ENCODE measurements around the gene ACVR1C. TPM values are rescaled to one million over a fixed set of nuclear protein-coding genes. Genes with fewer than 3 reads are reported as not detected.
"Not testable (repeated sequence)": the region's sequence is repeated elsewhere in the genome, so short reads cannot be mapped to it uniquely, and the experiment has no call there.

Gene ACVR1C
- total RNA-seq, 1 donor from 2014 or later: 1.1 TPM

DNA sequence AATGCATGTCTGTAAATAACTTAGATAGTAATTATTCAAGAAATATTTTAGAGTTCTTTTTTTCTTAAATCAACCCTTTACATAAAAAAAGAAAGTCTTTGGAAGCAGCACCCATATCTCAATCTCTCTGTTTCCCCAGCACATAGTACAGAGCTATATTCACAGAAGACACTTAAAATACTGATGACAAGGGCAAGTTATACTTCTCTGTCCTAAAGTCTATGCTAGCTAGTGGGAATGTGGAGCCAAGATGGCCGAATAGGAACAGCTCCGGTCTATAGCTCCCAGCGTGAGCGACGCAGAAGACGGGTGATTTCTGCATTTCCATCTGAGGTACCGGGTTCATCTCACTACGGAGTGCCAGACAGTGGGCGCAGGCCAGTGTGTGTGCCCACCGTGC, 62.6 kb downstream of the ACVR1C start:
- H3K9me3 Mint-ChIP-seq; H3K27me3 Mint-ChIP-seq (ENCODE audit: insufficient read depth); H3K4me1 Mint-ChIP-seq (ENCODE audit: low read depth); H3K4me3 Mint-ChIP-seq; DNase-seq (ENCODE audit: low spot score); H3K36me3 Mint-ChIP-seq (ENCODE audit: low read depth); H3K27ac Mint-ChIP-seq; intact Hi-C loops (cut with micrococcal nuclease): not testable (repeated sequence)

DNA sequence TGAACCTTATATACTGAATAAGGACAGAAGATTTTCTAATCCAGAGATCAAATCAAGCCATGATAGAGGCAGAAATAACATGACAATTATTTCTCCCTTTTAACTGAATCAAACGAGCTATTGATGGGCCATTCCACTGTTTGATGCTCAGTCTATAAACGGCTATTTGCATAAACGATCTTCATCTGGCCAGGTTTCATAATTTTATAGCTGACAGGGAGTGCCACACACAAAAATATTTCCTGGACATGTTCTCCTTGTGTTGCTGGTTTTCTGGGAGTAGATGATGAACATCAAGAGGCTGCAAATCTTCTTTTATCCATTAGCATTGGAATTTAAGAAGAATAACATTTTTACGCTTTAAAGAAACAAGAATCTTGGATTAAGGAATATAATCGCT, 63.1 kb downstream of the ACVR1C start:
- no peaks in the 10 kb centered on the region for H3K4me1 Mint-ChIP-seq (ENCODE audit: low read depth)
- no peak overlapping the region for H3K4me3 Mint-ChIP-seq
- intact Hi-C loops (cut with micrococcal nuclease): no loop called here
- no peaks in the 10 kb centered on the region for H3K36me3 Mint-ChIP-seq (ENCODE audit: low read depth)
- no peak overlapping the region for H3K27ac Mint-ChIP-seq
- H3K9me3 Mint-ChIP-seq: peaks cover 6% of the 10 kb centered on the region
- H3K27me3 Mint-ChIP-seq (ENCODE audit: insufficient read depth): peaks cover 2% of the 10 kb centered on the region
- no peak for DNase-seq (ENCODE audit: low spot score)

DNA sequence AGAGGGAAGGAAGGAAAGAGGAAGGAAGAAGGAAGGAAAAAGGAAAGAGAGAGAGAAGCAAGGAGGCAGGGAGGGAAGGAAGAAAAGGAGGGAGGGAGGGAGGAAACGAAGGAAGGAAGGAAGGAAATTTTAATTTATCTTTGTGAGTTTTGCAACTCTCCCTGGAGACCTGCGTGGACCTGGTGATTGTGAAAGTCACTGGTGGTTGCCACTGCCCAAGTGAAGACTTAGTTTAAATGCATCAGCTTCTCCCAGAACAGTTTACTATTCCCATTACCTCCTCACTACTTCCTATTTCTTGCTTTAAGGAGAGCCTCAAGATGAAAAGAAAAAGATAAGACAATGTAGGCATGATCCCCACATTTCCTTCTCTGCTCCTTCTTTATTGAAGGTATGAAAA, 68.8 kb downstream of the ACVR1C start:
- peaks cover 28% of the 10 kb centered on the region for H3K4me1 Mint-ChIP-seq (ENCODE audit: low read depth)
- no peak for DNase-seq (ENCODE audit: low spot score)
- no peak overlapping the region for H3K27ac Mint-ChIP-seq
- H3K36me3 Mint-ChIP-seq (ENCODE audit: low read depth): peaks cover 3% of the 10 kb centered on the region
- intact Hi-C loops (cut with micrococcal nuclease): no loop called here
- no peaks in the 10 kb centered on the region for H3K27me3 Mint-ChIP-seq (ENCODE audit: insufficient read depth)
- H3K9me3 Mint-ChIP-seq: peaks cover 10% of the 10 kb centered on the region
- H3K4me3 Mint-ChIP-seq: no peak overlapping the region

DNA sequence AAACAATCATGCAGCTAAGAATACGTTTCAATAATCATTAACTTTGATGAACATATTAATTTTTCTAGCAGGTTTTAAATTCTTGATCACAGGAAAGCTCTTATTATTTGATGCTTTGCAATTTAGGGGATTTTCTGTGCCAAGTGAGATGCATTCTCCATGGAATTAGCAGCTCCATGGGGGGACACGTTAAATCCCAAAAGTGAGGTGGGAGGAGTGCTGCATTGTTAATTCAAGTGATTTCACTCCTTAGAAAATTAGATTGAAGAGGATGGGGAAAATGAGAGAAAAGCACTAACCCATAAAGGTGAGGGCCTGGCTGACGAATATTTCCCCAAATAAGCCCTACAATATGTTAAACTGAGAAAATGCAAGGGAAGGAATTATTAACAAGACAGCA, 69.2 kb downstream of the ACVR1C start:
- peaks cover 3% of the 10 kb centered on the region for H3K36me3 Mint-ChIP-seq (ENCODE audit: low read depth)
- no peak overlapping the region for H3K27ac Mint-ChIP-seq
- peaks cover 10% of the 10 kb centered on the region for H3K9me3 Mint-ChIP-seq
- H3K4me3 Mint-ChIP-seq: no peak overlapping the region
- no peaks in the 10 kb centered on the region for H3K27me3 Mint-ChIP-seq (ENCODE audit: insufficient read depth)
- intact Hi-C loops (cut with micrococcal nuclease): no loop called here
- peaks cover 28% of the 10 kb centered on the region for H3K4me1 Mint-ChIP-seq (ENCODE audit: low read depth)
- no peak for DNase-seq (ENCODE audit: low spot score)

DNA sequence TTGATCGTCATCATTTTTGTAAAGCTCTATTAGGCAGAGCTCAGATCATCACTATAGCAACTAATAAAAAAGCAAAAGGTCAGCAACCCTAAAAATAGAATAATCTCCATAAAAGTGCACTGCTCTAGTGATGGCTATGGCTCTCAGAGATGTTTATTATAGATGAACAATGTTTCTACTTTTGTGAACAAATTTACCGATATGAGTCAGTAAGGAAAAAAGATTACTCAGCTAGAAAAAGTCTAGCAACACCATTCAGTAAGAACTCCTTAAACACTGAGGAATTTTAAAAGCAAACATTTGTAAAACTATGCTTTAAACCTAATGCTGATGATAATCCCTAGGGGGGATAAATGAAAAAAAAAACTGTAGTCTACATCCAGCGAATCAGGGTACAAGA, 69.6 kb downstream of the ACVR1C start:
- DNase-seq (ENCODE audit: low spot score): no peak
- Mint-ChIP-seq H3K4me3 (no peak overlapping the region), H3K27me3 (ENCODE audit: insufficient read depth) (no peaks in the 10 kb centered on the region), H3K9me3 (peaks cover 8% of the 10 kb centered on the region), H3K36me3 (ENCODE audit: low read depth) (peaks cover 3% of the 10 kb centered on the region), H3K4me1 (ENCODE audit: low read depth) (peaks cover 28% of the 10 kb centered on the region), H3K27ac (no peak overlapping the region)
- intact Hi-C loops (cut with micrococcal nuclease): no loop called here

DNA sequence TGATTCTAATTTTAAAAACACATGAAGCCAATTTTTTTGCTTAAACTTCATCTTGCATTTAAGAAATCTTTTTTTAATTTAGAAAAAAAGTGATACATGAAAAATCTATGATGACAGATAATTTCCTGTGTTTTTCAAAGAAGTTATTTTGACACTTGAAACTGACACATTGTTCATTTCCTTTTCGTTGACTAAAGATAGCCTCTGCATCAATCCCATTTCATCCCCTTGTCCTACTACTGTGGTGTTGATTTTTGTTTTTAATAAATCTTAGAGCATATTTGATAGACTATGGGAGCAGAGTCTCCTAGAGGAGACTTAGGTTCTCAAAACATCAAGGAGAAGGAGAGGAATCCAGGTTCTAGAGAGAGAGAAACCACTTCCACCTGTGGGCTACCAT, 70.9 kb downstream of the ACVR1C start:
- Mint-ChIP-seq H3K4me1 (ENCODE audit: low read depth) (peaks cover 28% of the 10 kb centered on the region), H3K27ac (no peak overlapping the region), H3K27me3 (ENCODE audit: insufficient read depth) (no peaks in the 10 kb centered on the region), H3K36me3 (ENCODE audit: low read depth) (peaks cover 3% of the 10 kb centered on the region), H3K9me3 (peaks cover 4% of the 10 kb centered on the region), H3K4me3 (no peak overlapping the region)
- intact Hi-C loops (cut with micrococcal nuclease): no loop called here
- DNase-seq (ENCODE audit: low spot score): no peak

DNA sequence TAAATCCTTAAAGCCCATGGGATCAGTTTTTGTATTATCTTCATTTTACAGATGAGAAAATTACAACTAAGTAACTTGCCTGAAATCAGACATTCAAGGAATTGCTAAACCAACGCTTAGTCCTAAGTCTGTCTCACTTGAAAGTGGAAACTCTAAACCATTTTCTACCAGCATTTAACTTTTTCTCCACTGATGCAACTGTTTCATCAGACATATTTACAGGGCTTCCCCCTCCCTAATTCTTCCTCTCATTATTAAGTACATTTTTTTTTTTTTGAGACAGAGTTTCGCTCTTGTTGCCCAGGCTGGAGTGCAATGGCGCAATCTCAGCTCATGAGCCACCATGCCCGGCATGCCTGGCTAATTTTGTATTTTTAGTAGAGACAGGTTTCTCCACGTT, 88.6 kb downstream of the ACVR1C start:
- DNase-seq (ENCODE audit: low spot score): no peak
- H3K4me3 Mint-ChIP-seq: no peak overlapping the region

DNA sequence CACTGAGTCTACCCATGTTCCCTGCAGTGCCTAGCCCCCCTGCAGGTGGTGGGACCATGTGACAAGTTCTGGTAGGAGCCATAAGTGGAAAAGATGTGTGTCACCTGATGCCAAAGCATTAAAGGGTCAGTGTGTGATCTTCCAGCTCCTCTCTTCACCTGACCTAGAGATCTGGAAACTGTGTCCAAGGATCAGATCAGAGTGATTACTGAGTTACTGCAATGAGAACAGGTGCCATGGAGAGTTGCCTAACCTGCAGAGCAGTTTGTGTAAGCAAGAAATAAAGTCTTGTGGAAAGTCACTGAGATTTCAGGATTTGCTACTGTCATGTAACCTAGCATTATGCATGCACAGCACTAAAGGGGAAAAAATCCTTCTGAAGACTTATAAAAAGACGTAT, 90.6 kb downstream of the ACVR1C start:
- H3K9me3 Mint-ChIP-seq: peaks cover 4% of the 10 kb centered on the region

More for the DNA sequence above, 88.6 kb downstream of the ACVR1C start:
- no peak overlapping the region for H3K27ac Mint-ChIP-seq
- intact Hi-C loops (cut with micrococcal nuclease): no loop called here
- peaks cover 4% of the 10 kb centered on the region for H3K9me3 Mint-ChIP-seq
- H3K4me1 Mint-ChIP-seq (ENCODE audit: low read depth): no peaks in the 10 kb centered on the region
- no peaks in the 10 kb centered on the region for H3K36me3 Mint-ChIP-seq (ENCODE audit: low read depth)
- no peaks in the 10 kb centered on the region for H3K27me3 Mint-ChIP-seq (ENCODE audit: insufficient read depth)

DNA sequence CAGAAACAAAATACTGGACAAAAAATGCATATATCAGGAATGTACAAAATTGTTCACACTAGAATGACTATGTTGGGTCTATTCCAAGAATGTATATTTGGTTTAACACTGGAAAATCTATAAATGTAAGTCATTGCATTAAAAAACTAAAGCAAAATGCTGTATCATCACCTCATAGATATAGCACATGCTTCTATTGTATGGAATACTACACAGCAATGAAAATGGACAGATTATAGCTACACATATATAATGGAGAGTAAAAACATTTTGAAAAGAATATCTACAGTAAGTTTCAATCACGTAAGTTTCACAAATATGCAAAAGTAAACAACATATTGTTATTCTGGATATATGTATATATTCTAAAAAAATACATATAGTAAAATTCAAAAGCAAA, 91.8 kb downstream of the ACVR1C start:
- no peak for DNase-seq (ENCODE audit: low spot score)
- Mint-ChIP-seq H3K36me3 (ENCODE audit: low read depth) (peaks cover 2% of the 10 kb centered on the region), H3K4me1 (ENCODE audit: low read depth) (no peaks in the 10 kb centered on the region), H3K9me3 (peaks cover 4% of the 10 kb centered on the region), H3K4me3 (no peak overlapping the region), H3K27me3 (ENCODE audit: insufficient read depth) (no peaks in the 10 kb centered on the region), H3K27ac (no peak overlapping the region)
- intact Hi-C loops (cut with micrococcal nuclease): no loop called here

More for the DNA sequence above, 90.6 kb downstream of the ACVR1C start:
- Mint-ChIP-seq H3K36me3 (ENCODE audit: low read depth) (no peaks in the 10 kb centered on the region), H3K27ac (no peak overlapping the region), H3K4me1 (ENCODE audit: low read depth) (no peaks in the 10 kb centered on the region), H3K4me3 (no peak overlapping the region), H3K27me3 (ENCODE audit: insufficient read depth) (no peaks in the 10 kb centered on the region)
- no peak for DNase-seq (ENCODE audit: low spot score)
- intact Hi-C loops (cut with micrococcal nuclease): no loop called here

DNA sequence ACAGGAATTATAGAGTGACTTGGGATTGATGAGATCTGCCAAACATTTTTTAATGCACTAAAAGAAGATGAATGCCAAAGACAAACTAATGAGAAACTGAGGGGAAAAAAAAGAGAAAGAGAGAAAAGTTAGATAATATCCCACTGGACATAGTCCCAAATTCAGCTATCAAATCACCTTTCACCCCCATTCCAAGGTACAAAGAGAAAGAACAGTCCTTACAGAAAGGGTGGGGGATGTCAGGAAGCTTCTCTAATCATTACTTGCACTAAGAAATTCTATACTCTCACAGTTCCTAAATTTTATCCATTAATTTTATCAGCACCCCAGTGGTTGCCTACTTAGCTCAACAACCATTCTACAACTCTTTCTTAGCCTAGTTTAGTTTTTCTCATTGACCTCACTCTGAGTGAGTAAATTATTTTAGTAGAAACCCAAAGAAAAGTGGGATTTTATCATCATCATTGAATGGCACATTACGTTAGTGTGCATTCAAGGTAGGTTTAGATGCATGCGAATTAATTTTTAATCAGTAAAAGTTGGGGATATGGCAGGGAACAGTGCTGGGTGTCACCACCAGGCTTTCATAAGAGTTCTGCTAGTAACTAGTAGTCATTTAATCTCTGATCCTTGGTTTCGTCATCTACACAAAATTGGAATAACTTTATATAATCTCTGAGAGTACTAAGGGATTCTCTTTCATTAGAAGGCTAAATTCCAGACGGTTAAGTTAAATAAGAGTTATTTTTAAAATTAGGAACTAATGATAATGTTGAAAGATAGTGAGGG, 99.5 kb downstream of the ACVR1C start:
- H3K36me3 Mint-ChIP-seq (ENCODE audit: low read depth): peaks cover 2% of the 10 kb centered on the region
- no peak overlapping the region for H3K4me3 Mint-ChIP-seq
- intact Hi-C loops (cut with micrococcal nuclease): no loop called here
- no peaks in the 10 kb centered on the region for H3K9me3 Mint-ChIP-seq
- H3K27me3 Mint-ChIP-seq (ENCODE audit: insufficient read depth): peaks cover 10% of the 10 kb centered on the region
- no peaks in the 10 kb centered on the region for H3K4me1 Mint-ChIP-seq (ENCODE audit: low read depth)
- DNase-seq (ENCODE audit: low spot score): no peak
- H3K27ac Mint-ChIP-seq: no peak overlapping the region

DNA sequence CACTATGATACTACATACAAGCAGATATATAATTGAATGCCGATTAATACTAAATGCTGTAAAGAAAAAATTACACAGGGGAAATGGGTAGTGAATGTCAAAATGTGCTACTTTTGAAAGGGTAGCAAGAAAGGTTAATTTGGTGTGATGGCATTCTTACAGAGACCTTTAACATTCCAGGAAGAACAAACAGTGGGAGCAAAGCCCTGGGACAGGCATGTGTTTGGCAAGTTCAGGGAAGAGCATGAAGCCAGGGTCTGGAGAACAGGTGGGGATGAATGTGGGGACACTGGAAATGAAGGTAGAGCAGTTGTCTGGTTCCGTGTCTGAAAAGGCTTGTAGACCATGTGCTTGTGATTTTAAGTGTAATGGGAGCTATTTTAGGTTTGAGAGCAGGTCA, 102.6 kb downstream of the ACVR1C start:
- DNase-seq (ENCODE audit: low spot score): no peak
- peaks cover 18% of the 10 kb centered on the region for H3K27me3 Mint-ChIP-seq (ENCODE audit: insufficient read depth)
- no peaks in the 10 kb centered on the region for H3K4me1 Mint-ChIP-seq (ENCODE audit: low read depth)
- intact Hi-C loops (cut with micrococcal nuclease): no loop called here
- no peak overlapping the region for H3K27ac Mint-ChIP-seq
- no peaks in the 10 kb centered on the region for H3K36me3 Mint-ChIP-seq (ENCODE audit: low read depth)
- no peak overlapping the region for H3K4me3 Mint-ChIP-seq
- H3K9me3 Mint-ChIP-seq: no peaks in the 10 kb centered on the region

DNA sequence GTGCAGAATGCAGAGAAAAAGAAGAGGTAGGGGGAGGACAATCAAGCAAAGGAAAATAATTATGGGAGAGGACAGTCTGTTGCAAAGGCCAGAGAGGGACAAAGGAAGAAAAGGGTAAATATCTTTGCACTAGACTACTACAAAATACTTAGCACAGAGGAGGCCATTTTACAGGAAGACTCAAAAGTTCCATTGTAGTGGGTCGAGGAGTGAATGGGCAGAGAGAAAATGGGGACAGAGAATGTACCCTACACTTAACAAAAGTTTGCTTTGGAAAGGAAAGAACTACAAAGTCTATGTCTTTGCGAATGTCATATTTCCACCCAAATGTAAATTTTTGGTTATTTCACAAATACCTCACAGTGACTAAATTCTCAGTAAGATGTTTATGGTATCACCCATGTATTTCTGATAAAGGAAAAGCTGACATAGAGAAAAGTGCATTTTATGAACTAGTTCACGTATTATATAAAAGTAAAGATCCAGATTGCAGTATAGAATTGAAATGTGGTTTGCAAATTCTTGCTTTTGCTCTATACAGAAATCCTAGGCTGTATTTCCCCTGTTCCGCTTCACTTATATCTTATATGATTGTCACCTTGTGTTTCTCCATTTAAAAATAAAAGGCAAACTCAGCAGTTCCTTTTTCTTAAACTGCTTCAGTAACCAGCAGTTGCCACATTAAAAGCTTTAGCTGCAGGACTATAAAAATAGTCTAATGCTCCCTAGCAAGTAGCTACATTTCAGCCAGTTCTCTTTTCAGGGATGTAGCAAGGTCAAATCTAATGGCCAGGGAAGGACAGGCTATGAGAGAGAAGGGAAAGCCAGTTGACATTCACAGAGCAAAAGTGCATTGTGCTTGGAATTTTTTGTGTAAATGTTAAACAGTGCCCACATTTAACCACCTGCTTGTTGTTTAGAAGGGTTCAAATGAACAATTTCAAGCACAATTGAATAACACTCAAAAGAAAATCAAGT, 105.1 kb downstream of the ACVR1C start:
- Mint-ChIP-seq H3K27ac (no peak overlapping the region), H3K27me3 (ENCODE audit: insufficient read depth) (peaks cover 13% of the 10 kb centered on the region), H3K9me3 (no peaks in the 10 kb centered on the region), H3K4me3 (no peak overlapping the region), H3K36me3 (ENCODE audit: low read depth) (no peaks in the 10 kb centered on the region), H3K4me1 (ENCODE audit: low read depth) (no peaks in the 10 kb centered on the region)
- intact Hi-C loops (cut with micrococcal nuclease): no loop called here
- DNase-seq (ENCODE audit: low spot score): no peak

DNA sequence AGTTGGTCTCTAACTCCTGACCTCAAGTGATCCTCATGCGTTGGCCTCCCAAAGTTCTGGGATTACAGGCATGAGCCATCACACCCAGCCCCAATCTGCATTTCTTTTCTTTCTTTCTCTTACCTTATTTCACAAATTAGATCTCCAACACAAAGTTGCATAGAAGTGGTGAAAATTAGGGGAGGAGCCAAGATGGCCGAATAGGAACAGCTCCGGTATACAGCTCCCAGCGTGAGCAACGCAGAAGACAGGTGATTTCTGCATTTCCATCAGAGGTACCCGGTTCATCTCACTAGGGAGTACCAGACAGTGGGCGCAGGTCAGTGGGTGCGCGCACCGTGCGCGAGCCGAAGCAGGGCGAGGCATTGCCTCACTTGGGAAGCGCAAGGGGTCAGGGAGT, 113.7 kb downstream of the ACVR1C start:
- H3K9me3 Mint-ChIP-seq; H3K27ac Mint-ChIP-seq; intact Hi-C loops (cut with micrococcal nuclease); DNase-seq (ENCODE audit: low spot score); H3K36me3 Mint-ChIP-seq (ENCODE audit: low read depth); H3K4me3 Mint-ChIP-seq; H3K4me1 Mint-ChIP-seq (ENCODE audit: low read depth): not testable (repeated sequence)
- peaks cover 12% of the 10 kb centered on the region for H3K27me3 Mint-ChIP-seq (ENCODE audit: insufficient read depth)

All from activated T-helper 1 cell treated with anti-CD3 and anti-CD28 coated beads, Interleukin-12 subunit alpha, Interleukin-12 subunit beta, Interleukin-2, Interleukin-4 antibody, amounts not matched to agents 30 ng/mL and 10 ng/mL and 1 ng/mL, durations not matched to agents 14 hours and 24 hours and 36 hours (primary cell).